Subcutaneous adipose tissue (tissue), 4 donors: ENCODE results near the gene BARHL2. TPM values are rescaled to one million over a fixed set of nuclear protein-coding genes. Genes with fewer than 3 reads are reported as not detected.

ENCODE experiments used
- CTCF ChIP-seq: fragments of 450-650 bp; IDR thresholded peaks from one replicate; pipeline ENCODE4 v1.5.1; 2016; ENCODE audit warnings: low read depth, mild to moderate bottlenecking, control low read depth, antibody characterized with exemption, moderate library complexity
- total RNA-seq, 4 donors: library from RNA; depleted of rRNA; stranded (reverse); fragments of >200 nt; gene quantifications; one replicate each; pipeline ENCODE4 v1.1.0, GENCODE V29; 2016

The BARHL2 gene
- total RNA-seq, 4 donors from 2014 or later, result not detected

DNA sequence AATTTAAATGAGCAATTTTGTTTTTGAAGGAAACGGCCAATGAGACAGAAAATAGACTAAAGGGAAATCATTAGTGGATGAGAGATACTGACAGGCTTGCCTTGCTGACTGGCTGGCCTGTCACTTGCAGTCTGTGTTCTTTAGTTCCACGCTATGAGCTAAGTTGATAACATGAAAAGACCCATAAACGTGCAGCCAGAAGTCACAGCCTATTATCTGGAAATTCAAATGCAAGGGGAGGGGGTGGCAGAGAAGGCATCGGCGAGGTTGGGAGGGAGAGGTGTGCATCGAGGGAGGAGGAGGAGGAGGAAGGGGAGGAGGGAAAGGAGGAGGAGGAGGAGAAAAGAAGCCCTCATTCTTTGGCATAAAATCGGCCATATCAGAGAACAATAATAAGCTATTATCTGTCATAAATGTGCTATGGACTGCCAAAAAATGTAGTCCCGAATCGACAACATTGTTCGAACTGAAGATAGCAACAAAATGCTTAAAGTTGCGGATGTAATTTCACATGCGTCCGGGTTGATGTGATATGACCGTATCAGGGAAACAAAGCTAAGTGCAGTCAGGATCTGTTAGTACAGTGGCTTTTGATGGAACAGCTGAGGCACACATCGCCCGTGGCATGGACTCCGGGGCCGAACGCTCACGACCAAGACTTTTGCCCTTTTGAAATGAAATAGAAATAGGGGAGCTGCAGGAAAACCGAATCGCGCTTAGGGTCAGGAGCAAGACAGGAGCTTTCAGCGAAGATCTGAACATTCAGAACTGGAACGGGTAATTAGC lies 11.6 kb upstream of the BARHL2 start:
- TF ChIP-seq CTCF, result no peak

- no peak for TF ChIP-seq CTCF
These were observed 10.9 kb upstream of the BARHL2 start for GRCh38 chr1:90727917-90728501.

GRCh38 chr1:90726986-90727480 lies 9.9 kb upstream of the BARHL2 start:
- TF ChIP-seq CTCF, result no peak

- no peak for TF ChIP-seq CTCF
These were observed 9.4 kb upstream of the BARHL2 start for GRCh38 chr1:90726425-90726985.

- no peak for TF ChIP-seq CTCF
These were observed 8.7 kb upstream of the BARHL2 start for GRCh38 chr1:90725657-90726424.

DNA sequence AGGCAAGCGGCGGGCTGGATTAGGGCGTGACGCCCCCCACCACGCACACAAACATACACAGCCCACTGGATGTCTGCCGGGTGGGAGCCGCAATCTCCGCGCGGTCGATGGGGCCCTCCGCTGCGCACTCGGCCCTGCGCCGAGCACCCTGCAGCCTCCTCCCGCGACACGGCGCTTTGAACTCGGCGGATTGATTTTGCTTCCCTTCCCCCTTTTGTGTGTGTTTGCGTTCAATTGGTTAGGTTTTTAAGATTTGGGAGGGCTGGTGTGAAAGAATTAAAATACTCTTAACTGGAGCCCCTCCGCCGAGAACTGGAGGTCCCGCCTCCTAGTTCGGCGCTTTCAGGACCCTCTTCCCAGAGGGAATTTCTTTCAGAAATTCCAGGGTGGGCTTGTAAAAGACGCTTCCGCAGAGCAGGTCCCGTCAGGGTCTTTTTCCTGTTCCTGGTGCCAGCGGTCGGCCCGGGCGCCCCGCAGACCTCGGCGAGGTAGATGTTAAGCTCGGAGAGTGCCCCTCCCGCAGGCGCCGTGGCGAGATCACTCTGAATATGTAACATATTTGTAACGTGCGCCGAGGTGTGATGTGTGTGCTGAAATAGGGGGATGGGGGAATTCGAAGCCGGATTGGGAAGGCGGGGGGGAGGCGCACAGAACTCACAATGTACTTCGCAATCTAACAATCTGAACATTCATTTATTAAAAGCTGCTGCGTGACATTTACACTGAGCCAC lies 8.0 kb upstream of the BARHL2 start:
- no peak for TF ChIP-seq CTCF
